Amygdala (tissue), 56 donors: Measurements from ENCODE around the gene NR6A1.

Source experiments
- DNase-seq, 56 donors: peaks; one replicate each; lab custom pipeline; 2025; lab: John Stamatoyannopoulos, UW

The NR6A1 gene

DNA sequence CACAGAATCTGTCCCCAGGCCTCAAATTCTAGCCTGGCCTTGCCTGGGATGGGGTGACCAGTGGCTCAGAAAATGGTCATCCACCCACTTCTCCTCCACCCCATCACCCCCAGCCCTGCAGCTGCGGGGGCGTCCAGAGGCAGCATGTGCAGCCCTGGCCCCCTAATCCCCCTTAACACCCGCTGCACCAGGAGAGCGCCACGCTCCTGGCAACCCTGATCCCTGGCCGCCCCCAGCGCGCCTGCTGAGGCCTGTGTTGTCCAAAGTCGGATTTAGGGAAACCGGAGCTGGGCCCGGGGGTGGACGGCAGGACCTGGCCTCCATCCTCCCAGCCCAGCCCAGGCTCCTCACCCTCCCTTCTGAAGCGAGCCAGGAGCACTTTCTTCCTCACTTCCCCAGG is 285.9 kb downstream of the NR6A1 start:
- no peak for DNase-seq

- DNase-seq = no peak
Measured at GRCh38 chr9:124483481-124483880, 287.6 kb downstream of the NR6A1 start.

DNA sequence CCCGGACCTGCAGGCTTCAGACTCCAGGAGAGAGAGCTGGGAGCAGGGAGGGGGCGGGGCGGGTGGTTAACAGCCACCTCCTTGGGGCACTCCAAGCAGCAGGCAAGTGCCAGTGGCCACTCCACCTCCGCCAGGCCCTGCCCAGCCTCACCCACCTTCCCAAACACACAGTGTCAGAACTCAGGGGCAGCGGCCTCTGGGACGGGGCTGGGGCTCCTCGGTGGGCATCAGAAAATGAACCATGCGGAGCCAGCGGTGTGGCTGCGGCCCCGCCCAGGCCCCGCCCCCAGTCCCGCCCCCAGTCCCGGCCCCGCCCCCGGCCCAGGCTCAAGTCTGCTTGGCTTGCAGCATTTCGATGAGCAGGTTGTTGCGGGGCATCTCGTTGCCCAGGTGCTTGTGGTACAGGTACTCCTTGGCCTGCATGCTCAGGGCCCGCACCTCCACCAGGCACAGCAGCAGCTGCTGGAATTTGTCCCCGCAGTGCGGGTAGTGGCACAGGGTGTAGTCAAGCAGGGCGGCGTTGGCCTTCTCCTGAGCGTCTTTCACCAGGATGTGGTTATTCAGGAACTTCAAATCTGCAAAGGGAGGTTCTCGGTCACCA is 288.6 kb downstream of the NR6A1 start:
- no peak for DNase-seq

DNA sequence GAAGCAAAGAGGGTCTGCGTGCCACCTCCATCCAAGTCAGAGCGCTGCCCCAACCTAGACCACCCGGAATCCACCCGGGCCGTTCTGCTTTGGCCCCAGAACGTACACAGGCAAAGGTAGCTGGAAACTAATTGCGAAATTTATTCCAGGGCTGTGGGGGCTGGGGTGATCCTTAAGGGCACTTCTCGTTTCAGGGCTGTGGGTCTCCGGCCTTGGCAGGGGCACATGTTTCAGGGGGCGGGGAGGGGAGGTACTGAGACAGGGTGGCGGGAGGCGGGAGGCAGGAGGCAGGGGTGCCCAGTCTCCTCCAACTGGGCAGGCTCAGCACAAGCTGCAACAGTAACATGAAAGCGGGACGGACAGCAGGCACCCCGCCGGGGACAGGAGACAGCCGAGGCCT is 290.0 kb downstream of the NR6A1 start:
- DNase-seq = no peak

GRCh38 chr9:124480621-124480981 is 290.5 kb downstream of the NR6A1 start:
- no peak for DNase-seq

- no peak for DNase-seq
Measured at GRCh38 chr9:124479947-124480620, 291.0 kb downstream of the NR6A1 start.

GRCh38 chr9:124479371-124479770 is 291.7 kb downstream of the NR6A1 start:
- no peak for DNase-seq

DNA sequence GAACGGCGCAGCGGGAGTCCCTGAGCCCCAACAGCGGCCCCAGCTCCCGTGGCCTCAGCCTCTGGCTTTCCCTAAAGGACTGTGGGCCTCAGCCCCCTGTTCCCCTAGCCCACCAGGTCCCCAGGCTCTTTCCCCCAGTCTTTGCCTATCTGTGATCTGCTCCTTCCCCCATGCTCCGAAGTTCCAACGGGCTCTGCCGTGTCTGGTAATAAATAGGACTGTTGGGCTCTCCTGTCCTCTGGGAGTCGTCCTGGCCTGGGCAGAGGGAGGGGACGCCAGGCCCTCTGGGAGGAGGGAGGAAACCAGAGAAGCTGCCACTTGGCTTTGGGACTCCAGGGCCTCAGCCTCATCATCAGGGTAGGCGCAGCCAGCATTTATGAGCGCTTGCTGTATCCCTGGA is 292.8 kb downstream of the NR6A1 start:
- DNase-seq = no peak

GRCh38 chr9:124477648-124478285 is 293.3 kb downstream of the NR6A1 start:
- peak in 11 of 56 donors; percentile 3 to 46 (median 14) for DNase-seq

DNA sequence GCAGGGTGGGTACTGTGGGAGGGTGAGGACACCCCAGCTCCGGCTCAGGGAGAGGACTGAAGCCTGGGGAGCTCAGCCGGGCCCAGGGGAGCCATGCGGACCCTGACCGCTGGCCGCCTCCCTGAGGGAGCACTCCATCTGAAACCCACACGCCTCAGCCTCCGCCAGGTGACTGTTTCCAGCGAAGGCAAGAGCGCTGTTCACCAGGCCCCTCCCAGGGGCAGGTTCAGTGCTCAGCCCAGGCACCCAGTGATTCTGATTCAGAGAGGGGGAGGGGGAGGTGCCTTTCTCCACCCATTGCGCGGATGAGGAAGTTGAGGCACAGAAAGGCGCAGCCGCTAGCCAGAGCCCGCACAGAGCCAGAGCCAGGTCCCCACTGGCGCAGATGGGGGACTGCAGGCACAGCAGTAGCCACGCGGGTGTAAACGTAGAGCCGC is 293.9 kb downstream of the NR6A1 start:
- DNase-seq = peak in 1 of 56 donors; percentile 46

DNA sequence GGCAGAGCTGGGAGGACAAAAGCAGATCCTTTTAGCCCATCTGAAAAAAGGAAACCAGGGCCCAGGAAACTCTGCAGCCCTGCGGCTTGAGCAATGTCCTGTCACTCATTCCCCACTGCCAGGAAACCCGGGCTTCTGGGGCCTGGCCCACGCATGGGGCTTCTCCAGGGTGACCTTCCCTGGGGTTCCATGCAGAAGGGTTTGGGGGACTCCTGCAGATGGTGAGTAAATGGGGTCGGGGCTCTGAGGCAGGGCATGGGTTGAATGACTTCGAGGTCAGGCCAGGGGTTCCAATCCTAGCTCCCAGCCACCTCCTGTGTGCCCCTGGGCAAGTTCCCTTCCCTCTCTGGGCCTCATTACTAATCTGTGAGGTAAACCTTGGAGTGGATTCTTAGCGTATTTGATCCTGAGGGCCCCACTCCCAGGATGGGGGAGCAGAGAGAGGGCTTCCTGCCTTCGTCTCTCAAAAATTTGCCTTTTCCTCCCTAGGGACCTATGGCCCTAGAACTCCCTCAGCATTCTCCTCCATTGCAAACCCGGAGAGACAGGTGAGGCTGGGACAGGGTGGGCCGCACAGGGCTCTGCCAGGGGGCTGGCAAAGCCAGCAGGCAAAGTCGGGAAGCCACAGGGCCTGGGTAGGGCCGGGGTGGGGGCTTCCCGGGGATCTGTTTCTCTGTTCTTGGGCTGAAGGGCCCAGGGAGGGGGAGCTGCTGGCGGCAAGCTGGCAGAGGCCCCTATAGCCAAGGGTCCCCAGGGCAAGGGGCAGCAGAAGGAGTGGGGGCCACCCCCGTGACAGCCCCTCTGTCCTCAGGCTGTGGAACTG is 295.0 kb downstream of the NR6A1 start:
- DNase-seq = no peak

DNA sequence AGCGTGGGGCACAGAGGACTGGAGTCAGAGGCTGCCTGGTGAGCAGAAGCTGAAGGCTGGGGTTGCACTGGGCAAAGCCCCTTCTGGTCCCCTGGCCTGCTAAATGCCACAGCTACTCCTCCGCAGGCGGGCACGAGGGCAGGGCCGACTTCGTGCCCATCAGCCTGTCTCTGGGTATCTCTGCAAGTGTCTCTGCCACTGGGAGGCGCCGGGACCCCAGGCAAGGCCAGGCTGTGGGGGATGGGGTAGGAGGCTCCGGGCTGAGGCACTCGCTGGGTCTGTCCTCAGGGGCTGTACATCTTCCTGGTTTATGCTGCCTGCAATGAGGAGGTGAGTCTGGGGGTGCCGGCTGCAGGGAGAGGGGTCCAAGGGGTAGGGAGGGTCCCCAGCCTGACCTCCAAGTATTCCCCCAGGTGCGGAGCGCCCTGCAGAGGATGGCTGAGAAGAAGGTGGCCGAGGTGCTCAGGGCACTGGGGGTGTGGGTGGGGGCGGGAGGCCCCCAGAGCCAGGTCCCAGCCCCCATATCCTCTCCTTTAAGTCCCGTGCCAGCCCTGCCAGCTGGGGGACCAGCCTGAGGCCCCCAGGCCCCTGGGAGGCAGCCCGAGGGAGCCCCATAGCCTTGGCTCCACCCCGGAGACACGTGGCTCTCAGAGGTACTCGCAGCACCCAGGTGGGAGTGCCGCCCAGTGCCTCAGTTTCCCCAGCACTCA is 295.8 kb downstream of the NR6A1 start:
- no peak for DNase-seq

DNA sequence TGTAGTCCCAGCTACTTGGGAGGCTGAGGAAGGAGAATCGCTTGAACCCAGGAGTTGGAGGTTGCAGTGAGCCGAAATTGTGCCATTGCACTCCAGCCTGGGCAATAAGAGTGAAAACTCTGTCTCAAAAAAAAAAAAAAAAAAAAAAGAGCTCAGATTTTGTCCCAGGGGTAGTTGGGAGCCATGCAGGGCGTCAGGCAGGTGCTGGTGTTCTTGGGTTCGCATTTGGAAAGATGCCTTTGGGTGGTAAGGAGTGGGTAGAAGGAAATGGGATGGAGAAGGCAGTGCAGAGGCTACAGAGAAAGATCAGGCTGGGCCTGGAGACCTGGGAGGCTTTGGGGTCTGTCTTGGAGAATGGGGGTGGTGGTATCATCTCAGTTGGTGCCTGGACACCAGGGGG is 297.0 kb downstream of the NR6A1 start:
- no peak for DNase-seq

- DNase-seq = no peak
Measured at GRCh38 chr9:124473310-124473709, 297.8 kb downstream of the NR6A1 start.

GRCh38 chr9:124472770-124473169 is 298.3 kb downstream of the NR6A1 start:
- DNase-seq = no peak

DNA sequence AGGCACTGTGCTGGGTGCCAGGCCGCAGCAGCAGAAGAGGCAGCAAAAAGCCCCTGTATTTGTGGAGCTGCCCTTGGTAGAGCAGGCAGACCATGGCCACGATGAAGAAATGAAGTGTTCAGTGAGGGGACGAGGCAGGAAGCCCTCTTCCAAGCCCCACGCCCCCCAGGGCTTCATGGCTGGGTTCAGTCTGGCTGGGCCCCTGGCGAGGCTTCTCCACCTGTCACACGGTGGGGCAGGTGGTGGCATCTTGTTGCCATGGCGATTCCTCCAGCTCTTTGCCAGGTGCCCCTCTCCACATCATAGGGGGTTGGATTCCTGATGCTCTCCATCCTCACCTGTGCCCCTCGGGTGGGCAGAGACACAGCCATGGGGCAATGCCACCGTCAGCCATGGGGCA is 299.4 kb downstream of the NR6A1 start:
- no peak for DNase-seq

DNA sequence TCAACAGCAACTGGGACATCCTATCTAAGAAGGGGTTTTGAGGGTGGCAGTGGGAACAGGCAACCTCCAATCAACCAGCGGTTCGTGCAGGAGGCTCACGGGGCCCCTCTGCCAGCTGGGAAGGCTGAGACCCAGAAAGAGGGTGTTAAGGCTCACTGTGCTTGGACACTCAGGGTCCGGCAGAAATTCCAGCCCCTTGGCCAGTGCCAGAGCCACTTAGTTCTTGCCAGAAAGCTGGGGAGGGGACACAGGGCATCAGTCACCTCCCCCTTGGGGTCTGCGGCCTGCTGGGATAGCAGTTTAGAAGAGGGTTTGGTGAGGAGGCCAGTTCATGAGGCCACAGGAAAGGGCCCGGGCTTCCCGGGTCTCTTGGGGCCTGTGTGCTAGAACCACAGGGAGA is 300.4 kb downstream of the NR6A1 start:
- no peak for DNase-seq

DNA sequence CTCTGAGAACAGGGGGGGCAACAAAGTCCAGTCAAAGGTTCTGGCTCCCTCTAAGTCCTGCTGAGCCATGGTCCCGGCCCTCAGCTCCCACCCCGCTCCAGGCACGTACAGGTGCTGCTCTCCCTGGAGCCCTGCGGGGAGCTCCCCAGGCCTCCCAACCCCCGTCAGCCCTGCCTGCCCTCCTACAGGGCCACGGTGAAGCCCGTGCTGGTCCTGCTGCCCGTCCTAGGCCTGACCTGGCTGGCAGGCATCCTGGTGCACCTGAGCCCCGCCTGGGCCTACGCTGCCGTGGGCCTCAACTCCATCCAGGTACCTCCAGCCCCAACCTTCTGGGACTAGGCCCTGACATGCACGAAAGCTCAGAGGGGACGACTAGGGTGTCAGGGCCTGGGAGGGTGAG is 300.8 kb downstream of the NR6A1 start:
- DNase-seq = no peak

- DNase-seq = no peak
Measured at GRCh38 chr9:124469011-124469832, 301.9 kb downstream of the NR6A1 start.
